Activated T-cell treated with anti-CD3 and anti-CD28 coated beads, Interleukin-2, amount 50 U/mL, for 24 hours (primary cell): ENCODE measurements around the gene S100A16.
A peak's percentile ranks its signal among the peaks of the same experiment; 100 is the strongest.
"Not testable (repeated sequence)": the region's sequence is repeated elsewhere in the genome, so short reads cannot be mapped to it uniquely, and the experiment has no call there.

Experiments used
- DNase-seq: peaks from one replicate; pipeline ENCODE4 v3.0.0-alpha.2; 2020
- H3K27ac Mint-ChIP-seq: 2 replicates; pipeline ENCODE4 v1.8.0; 2020; ENCODE audit warnings: mild to moderate bottlenecking, mixed read lengths
- H3K27me3 Mint-ChIP-seq: 2 replicates; pipeline ENCODE4 v1.8.0; 2020; ENCODE audit warnings: mixed read lengths
- H3K36me3 Mint-ChIP-seq: 2 replicates; pipeline ENCODE4 v1.8.0; 2020; ENCODE audit warnings: low read depth, mixed read lengths
- H3K4me1 Mint-ChIP-seq: 2 replicates; pipeline ENCODE4 v1.8.0; 2020; ENCODE audit warnings: low read depth, mixed read lengths
- H3K4me3 Mint-ChIP-seq: 2 replicates; pipeline ENCODE4 v1.8.0; 2020; ENCODE audit warnings: mild to moderate bottlenecking, moderate library complexity, mixed read lengths
- H3K9me3 Mint-ChIP-seq: 2 replicates; pipeline ENCODE4 v1.8.0; 2020; ENCODE audit warnings: mixed read lengths

Gene S100A16

DNA sequence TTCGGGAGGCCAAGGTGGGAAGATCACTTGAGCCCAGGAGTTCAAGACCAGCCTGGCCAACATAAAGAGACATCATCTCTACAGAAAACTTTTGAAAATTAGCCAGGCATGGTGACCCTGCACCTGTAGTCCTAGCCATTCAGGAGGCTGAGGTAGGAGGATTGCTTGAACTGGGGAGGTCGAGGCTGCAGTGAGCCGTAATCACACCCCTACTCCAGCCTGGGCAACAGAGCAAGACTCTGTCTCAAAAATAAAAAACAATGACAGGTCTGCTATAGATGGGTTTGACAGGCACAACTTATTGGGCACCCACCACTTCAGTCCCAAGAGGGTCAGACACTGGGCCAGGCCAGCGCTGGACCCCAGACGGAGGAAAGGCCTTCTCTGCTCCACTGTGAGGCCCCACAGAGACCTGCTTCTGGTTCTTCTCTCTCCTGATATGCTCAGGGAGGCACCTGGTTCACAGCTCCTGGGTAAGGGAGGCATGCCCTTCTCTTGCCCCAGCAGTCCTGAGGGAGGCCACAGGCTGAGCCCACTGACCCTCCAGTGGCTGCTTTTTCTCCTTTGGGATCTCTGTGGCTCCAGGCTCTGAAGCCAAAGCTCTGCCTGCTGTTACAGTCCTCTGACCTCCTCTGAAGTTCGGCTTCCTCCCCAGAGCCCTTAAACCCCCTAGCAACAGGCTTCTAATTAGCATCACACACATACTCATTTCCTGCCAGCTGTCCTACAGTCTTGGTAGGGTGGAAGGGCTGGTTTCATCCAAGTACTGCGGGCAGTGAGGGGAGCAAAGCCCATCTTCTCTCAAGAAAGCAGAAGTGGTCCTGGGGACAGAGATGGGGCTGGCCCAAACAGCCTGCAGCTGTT lies 14.4 kb downstream of the S100A16 start:
- DNase-seq = no peak
- Mint-ChIP-seq H3K27ac (peak overlapping the region; percentile 67), H3K9me3 (no peaks in the 10 kb centered on the region), H3K36me3 (no peaks in the 10 kb centered on the region), H3K4me1 (peaks cover 24% of the 10 kb centered on the region), H3K27me3 (no peaks in the 10 kb centered on the region), H3K4me3 (no peak overlapping the region)

DNA sequence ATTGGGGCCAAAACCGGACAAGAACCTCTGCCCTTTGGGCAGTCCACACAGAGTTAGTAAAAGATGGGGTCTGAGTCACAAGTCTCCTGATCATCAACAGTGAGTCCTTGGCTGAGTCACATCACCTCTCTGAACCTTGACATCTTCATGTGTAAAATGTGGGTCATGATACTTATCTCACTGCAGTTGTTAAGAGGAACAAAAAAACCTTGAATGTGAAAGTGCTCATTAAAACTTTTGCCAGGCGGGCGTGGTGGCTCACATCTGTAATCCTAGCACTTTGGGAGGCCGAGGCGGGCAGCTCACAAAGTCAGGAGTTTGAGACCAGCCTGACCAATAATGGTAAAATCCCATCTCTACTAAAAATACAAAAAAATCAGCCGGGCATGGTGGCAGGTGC lies 15.7 kb downstream of the S100A16 start:
- no peak for DNase-seq
- H3K27ac Mint-ChIP-seq = peak overlapping the region; percentile 72
- peaks cover 20% of the 10 kb centered on the region for H3K4me1 Mint-ChIP-seq
- no peaks in the 10 kb centered on the region for H3K27me3 Mint-ChIP-seq
- no peaks in the 10 kb centered on the region for H3K9me3 Mint-ChIP-seq
- no peaks in the 10 kb centered on the region for H3K36me3 Mint-ChIP-seq
- no peak overlapping the region for H3K4me3 Mint-ChIP-seq

DNA sequence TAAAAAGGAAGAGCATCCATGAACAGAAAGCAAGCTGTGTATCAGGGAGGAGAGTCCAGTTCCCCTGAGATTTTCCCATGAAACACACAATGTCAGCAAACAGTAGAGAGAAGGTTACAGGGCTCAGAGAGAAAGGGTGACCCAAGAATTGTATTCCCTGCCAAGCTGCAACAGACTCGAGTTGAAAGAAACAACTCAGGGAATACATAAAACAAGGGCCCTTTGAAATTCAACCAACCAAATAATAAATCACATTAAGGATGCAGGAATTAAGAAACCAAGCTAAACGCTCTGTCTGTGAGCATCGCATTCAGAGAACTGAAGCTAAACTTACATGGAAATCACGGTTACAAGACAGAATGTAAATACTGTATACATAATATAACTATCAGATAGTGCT lies 20.2 kb downstream of the S100A16 start:
- Mint-ChIP-seq H3K4me3 (no peak overlapping the region), H3K27ac (no peak overlapping the region), H3K9me3 (no peaks in the 10 kb centered on the region), H3K27me3 (no peaks in the 10 kb centered on the region), H3K36me3 (no peaks in the 10 kb centered on the region), H3K4me1 (peaks cover 9% of the 10 kb centered on the region)
- no peak for DNase-seq

DNA sequence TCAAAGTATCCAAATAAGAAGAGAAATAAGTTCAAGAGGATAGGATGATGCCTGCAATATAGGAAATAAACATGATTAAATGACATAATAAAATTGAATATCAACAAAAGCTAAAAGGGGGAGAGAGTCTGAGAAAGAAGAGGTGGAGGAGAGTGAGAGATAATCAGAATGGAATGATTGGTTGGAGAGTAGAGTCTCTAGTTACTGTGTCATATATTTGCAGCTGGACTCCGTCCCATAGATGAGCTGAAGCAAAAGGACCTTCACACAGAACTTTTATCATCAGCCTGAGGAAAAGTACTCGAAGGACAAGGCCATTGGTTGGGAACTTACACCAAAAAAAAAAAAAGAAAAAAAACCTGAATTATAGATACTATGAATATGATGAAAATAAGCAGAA lies 24.5 kb downstream of the S100A16 start:
- DNase-seq = no peak
- Mint-ChIP-seq H3K36me3 (no peaks in the 10 kb centered on the region), H3K4me1 (no peaks in the 10 kb centered on the region), H3K27ac (no peak overlapping the region), H3K4me3 (no peak overlapping the region), H3K9me3 (no peaks in the 10 kb centered on the region), H3K27me3 (peaks cover 4% of the 10 kb centered on the region)

DNA sequence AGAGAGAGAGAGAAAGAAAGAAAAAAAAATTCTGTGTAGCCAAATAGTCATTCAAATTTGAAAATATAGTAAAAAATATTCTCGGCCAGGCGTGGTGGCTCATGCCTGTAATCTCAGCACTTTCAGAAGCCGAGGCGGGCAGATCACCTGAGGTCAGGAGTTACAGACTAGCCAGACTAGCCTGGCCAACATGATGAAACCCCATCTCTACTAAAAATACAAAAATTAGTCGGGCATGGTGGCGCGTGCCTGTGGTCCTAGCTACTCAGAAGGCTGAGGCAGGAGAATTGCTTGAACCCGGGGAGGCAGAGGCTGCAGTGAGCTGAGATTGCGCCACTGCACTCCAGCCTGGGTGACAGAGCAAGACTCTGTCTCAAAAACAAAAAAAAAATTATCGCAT lies 24.9 kb downstream of the S100A16 start:
- DNase-seq, H3K27ac Mint-ChIP-seq, H3K36me3 Mint-ChIP-seq, H3K4me1 Mint-ChIP-seq, H3K27me3 Mint-ChIP-seq, H3K9me3 Mint-ChIP-seq, H3K4me3 Mint-ChIP-seq: not testable (repeated sequence)

DNA sequence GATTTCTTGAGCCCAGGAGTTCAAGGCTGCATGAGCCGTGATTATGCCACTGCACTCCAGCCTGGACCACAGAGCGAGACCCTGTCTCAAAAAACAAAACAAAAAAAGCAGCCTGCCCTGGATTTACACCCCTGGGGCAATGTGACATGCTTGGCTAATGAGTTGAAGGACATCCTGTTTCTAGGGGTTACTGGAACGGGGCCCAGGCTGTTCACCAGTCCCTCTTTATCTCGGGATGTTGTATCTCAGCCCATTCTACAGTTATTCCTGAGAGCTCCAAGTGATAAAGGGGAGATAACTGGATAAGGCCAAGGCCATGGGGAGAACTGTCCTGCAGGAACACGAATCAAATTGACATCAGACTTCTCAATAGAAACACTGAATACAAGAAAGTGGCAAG lies 25.6 kb downstream of the S100A16 start:
- no peak for DNase-seq
- Mint-ChIP-seq H3K36me3 (no peaks in the 10 kb centered on the region), H3K9me3 (no peaks in the 10 kb centered on the region), H3K27ac (no peak overlapping the region), H3K4me3 (no peak overlapping the region), H3K27me3 (peaks cover 4% of the 10 kb centered on the region), H3K4me1 (no peaks in the 10 kb centered on the region)

DNA sequence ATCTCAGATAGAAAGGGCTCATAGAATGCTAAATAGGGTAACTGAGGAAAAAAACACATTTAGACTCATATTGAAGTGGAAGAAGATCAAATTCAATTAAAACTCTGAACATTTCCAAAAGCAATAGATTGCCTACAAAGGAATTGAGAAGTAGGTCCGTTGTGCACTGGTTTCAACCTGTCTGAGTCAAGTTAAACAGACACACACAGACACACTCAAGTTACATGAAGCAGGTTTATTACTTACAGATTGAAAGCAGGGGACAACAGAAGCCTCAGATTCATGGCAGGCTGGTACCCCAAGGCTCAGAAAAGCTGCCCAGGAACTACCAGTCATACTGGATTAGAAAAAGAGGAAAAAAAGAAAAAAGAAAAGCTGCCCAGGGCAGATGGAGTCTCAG lies 26.6 kb downstream of the S100A16 start:
- Mint-ChIP-seq H3K4me3 (no peak overlapping the region), H3K27me3 (peaks cover 4% of the 10 kb centered on the region), H3K4me1 (no peaks in the 10 kb centered on the region), H3K9me3 (no peaks in the 10 kb centered on the region), H3K27ac (no peak overlapping the region), H3K36me3 (no peaks in the 10 kb centered on the region)
- DNase-seq = no peak

DNA sequence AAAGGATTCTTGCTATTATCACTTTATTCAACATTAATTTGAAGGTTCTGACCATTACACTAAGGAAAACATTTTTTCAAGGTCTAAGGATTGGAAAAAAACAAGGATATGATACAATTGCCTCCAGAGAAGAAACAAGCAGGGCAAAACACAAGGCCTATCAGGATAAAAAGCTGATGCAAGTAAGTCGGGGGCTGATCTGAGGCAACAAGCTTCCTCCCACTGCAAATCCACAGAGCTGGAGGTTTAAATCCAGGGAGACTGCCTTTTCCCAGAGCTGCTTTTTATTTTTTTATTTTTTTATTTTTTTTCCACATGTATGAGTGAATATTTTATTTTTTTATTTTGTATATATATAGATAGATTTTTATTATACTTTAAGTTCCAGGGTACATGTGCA lies 27.9 kb downstream of the S100A16 start:
- H3K36me3 Mint-ChIP-seq = no peaks in the 10 kb centered on the region

DNA sequence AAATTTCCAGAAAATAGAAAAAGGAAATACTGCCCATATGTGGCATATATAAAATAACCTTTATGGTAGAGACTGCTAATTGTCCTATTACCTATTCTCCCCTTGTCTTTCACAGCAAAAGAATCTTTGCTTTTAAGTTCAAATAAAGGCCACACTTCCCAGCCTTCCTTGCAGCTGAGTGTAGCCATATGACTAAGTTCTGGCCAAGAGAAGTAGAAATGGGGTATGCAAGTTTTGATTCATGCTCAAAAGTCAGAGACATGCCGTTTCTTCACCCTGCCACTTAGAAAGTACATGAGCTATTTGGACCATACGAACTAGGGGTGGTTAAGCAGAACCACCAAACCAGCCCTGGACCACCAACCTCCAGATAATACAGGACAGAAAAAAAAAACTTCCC lies 29.0 kb downstream of the S100A16 start:
- Mint-ChIP-seq H3K27ac (no peak overlapping the region), H3K36me3 (no peaks in the 10 kb centered on the region), H3K27me3 (peaks cover 9% of the 10 kb centered on the region), H3K4me3 (no peak overlapping the region), H3K9me3 (no peaks in the 10 kb centered on the region), H3K4me1 (no peaks in the 10 kb centered on the region)
- no peak for DNase-seq

More for the DNA sequence above, 27.9 kb downstream of the S100A16 start:
- no peaks in the 10 kb centered on the region for H3K4me1 Mint-ChIP-seq
- no peak overlapping the region for H3K4me3 Mint-ChIP-seq
- peaks cover 4% of the 10 kb centered on the region for H3K27me3 Mint-ChIP-seq
- no peak for DNase-seq
- H3K9me3 Mint-ChIP-seq = no peaks in the 10 kb centered on the region
- H3K27ac Mint-ChIP-seq = no peak overlapping the region

DNA sequence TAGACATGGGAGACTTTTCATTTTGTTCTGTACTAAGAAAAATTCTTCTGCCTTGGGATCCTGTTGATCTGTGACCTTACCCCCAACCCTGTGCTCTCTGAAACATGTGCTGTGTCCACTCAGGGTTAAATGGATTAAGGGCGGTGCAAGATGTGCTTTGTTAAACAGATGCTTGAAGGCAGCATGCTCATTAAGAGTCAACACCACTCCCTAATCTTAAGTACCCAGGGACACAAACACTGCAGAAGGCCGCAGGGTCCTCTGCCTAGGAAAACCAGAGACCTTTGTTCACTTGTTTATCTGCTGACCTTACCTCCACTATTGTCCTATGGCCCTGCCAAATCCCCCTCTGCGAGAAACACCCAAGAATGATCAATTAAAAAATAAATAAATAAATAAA lies 29.4 kb downstream of the S100A16 start:
- H3K9me3 Mint-ChIP-seq, H3K36me3 Mint-ChIP-seq, H3K4me1 Mint-ChIP-seq, DNase-seq, H3K4me3 Mint-ChIP-seq, H3K27ac Mint-ChIP-seq: not testable (repeated sequence)
- peaks cover 13% of the 10 kb centered on the region for H3K27me3 Mint-ChIP-seq

DNA sequence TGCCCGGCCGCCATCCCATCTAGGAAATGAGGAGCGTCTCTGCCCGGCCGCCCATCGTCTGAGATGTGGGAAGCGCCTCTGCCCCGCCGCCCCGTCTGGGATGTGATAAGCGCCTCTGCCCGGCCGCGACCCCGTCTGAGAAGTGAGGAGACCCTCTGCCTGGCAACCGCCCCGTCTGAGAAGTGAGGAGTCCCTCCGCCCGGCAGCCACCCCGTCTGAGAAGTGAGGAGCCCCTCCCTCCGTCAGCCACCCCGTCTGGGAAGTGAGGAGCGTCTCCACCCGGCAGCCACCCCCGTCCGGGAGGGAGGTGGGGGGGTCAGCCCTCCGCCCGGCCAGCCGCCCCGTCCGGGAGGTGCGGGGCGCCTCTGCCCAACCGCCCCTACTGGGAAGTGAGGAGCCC lies 30.1 kb downstream of the S100A16 start:
- not testable (repeated sequence) for DNase-seq, H3K4me1 Mint-ChIP-seq, H3K36me3 Mint-ChIP-seq, H3K27ac Mint-ChIP-seq, H3K4me3 Mint-ChIP-seq, H3K9me3 Mint-ChIP-seq
- peaks cover 20% of the 10 kb centered on the region for H3K27me3 Mint-ChIP-seq

DNA sequence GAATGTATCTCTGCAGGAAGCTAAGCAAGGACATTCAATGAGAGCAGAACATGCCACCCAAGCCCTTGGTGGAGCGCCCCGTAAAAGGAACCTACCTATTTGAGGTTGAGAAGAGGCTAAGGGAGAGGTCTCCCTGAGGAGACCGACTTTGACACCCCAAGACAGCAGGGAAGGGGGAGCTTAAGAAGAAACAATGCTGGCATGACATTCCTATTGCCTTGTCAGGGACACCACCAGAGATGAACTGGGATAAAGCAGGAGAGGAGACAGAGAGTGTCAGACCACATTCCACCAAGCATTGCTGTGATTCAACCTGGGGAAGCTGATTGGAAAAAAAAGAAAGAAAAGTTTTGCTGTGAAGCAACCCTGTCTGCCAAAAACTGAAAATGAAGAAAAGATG lies 34.0 kb downstream of the S100A16 start:
- Mint-ChIP-seq H3K27me3 (peaks cover 35% of the 10 kb centered on the region), H3K36me3 (no peaks in the 10 kb centered on the region), H3K4me3 (no peak overlapping the region), H3K4me1 (peaks cover 2% of the 10 kb centered on the region), H3K27ac (no peak overlapping the region), H3K9me3 (no peaks in the 10 kb centered on the region)
- no peak for DNase-seq

DNA sequence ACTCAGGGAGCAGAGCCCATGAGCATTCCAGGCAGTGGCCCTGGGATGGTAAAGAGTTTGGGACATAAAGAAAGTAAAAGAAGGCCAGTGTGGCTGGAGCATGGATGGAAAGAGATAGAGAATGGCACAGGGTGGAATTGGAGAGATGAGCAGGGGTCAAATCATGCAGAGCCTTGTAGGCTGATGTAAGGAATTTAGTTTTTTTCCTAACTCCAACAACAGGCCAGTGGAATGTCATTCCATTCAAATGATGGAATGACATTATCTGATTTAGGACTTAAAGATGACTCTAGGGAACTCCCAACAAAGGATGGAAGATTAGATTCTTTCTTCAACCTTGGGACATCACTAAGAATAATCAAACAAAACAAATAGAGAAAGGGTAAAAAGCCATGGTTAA lies 34.4 kb downstream of the S100A16 start:
- Mint-ChIP-seq H3K36me3 (no peaks in the 10 kb centered on the region), H3K9me3 (no peaks in the 10 kb centered on the region), H3K4me3 (no peak overlapping the region), H3K27ac (no peak overlapping the region), H3K4me1 (peaks cover 6% of the 10 kb centered on the region), H3K27me3 (peaks cover 35% of the 10 kb centered on the region)
- DNase-seq = no peak

DNA sequence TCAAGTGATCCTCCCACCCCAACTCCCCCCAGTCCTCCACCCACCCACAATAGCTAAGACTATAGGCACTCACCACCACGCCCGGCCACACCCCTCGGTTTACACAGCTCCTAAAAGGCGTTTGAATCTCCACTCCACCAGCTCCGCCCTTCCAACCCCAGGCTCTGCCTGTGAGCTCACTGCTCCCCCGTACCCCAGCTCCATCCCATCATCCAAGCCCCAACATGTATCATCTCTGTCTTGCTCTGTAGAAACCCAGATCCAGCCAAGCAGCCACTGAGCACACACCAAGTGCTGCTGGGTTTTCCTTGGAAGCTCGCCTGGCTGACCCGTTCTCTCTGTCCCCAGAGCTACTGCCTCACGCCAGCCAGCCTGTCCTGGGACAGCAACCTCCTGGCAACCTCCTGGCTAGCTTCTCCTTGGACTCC lies 35.3 kb downstream of the S100A16 start:
- no peak overlapping the region for H3K4me3 Mint-ChIP-seq
- no peaks in the 10 kb centered on the region for H3K9me3 Mint-ChIP-seq
- no peak for DNase-seq
- peaks cover 15% of the 10 kb centered on the region for H3K4me1 Mint-ChIP-seq
- no peak overlapping the region for H3K27ac Mint-ChIP-seq
- peaks cover 35% of the 10 kb centered on the region for H3K27me3 Mint-ChIP-seq
- H3K36me3 Mint-ChIP-seq = no peaks in the 10 kb centered on the region

DNA sequence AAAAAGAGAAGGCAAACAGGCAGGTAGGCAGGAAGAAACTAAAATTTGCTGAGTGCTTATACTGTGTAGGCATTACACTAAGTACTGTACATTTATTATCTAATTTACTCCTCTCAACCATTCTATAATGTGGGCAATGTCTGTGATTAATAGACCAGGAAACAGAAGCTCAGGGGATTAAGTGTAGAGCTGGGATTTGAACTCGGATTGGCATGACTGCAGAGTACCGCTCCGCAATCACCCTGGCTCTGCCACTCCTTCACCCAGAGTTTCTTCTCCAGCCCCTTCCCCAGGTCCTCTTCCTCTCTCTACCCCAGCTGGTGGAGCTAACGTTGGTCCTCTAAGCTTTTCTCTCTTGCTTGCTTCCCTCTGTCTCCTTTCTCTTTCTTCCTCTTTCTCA lies 35.8 kb downstream of the S100A16 start:
- no peak overlapping the region for H3K4me3 Mint-ChIP-seq
- no peaks in the 10 kb centered on the region for H3K9me3 Mint-ChIP-seq
- no peak overlapping the region for H3K27ac Mint-ChIP-seq
- H3K4me1 Mint-ChIP-seq = peaks cover 20% of the 10 kb centered on the region
- H3K27me3 Mint-ChIP-seq = peaks cover 35% of the 10 kb centered on the region
- H3K36me3 Mint-ChIP-seq = no peaks in the 10 kb centered on the region
- no peak for DNase-seq

DNA sequence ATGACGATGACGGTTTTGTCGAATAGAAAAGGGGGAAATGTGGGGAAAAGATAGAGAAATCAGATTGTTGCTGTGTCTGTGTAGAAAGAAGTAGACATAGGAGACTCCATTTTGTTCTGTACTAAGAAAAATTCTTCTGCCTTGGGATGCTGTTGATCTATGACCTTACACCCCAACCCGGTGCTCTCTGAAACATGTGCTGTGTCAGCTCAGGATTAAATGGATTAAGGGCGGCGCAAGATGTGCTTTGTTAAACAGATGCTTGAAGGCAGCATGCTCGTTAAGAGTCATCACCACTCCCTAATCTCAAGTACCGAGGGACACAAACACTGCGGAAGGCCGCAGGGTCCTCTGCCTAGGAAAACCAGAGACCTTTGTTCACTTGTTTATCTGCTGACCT lies 37.4 kb downstream of the S100A16 start:
- H3K9me3 Mint-ChIP-seq, DNase-seq, H3K36me3 Mint-ChIP-seq, H3K4me3 Mint-ChIP-seq, H3K27ac Mint-ChIP-seq: not testable (repeated sequence)
- peaks cover 33% of the 10 kb centered on the region for H3K4me1 Mint-ChIP-seq
- H3K27me3 Mint-ChIP-seq = peaks cover 35% of the 10 kb centered on the region
